Cardiac muscle cell (in vitro differentiated cells and primary cell): ENCODE results near the gene ZBTB3. TPM values are rescaled to one million over a fixed set of nuclear protein-coding genes. Genes with fewer than 3 reads are reported as not detected.

Experiments
- DNase-seq, 2 donors: peaks; one replicate each; pipeline versions ENCODE4 v3.0.0 to v3.0.0-alpha.2; 2010 to 2017; ENCODE audit warnings: low read depth in 1 of 2, low spot score in 1 of 2
- H3K27ac ChIP-seq: fragments of 200-600 bp; sonication (generic); 2 replicates; pipeline ENCODE4 v1.5.1; 2016
- H3K27me3 ChIP-seq: fragments of 200-600 bp; sonication (generic); 2 replicates; pipeline ENCODE4 v1.6.0; 2016; ENCODE audit warnings: control low read depth
- H3K36me3 ChIP-seq: fragments of 200-600 bp; sonication (generic); 2 replicates; pipeline ENCODE4 v1.5.1; 2016; ENCODE audit warnings: control low read depth
- H3K4me1 ChIP-seq: fragments of 200-600 bp; sonication (generic); 2 replicates; pipeline ENCODE4 v1.8.1; 2017; ENCODE audit warnings: low read depth, mild to moderate bottlenecking, mixed run types
- H3K4me3 ChIP-seq: fragments of 200-600 bp; sonication (generic); 2 replicates; pipeline ENCODE4 v1.5.1; 2016; ENCODE audit warnings: mild to moderate bottlenecking
- H3K9me3 ChIP-seq: fragments of 200-600 bp; sonication (generic); 2 replicates; pipeline ENCODE4 v1.5.1; 2017; ENCODE audit warnings: low read depth, mild to moderate bottlenecking, control low read depth
- CTCF ChIP-seq: IDR thresholded peaks from 2 replicates; pipeline ENCODE4 v1.5.1; 2012; ENCODE audit warnings: low read depth, mild to moderate bottlenecking, low read length
- polyA plus RNA-seq: library from polyadenylated mRNA; unstranded; fragments of >200 nt; fragmentation: Nextera tagmentation; extraction: Ambion mirVana; gene quantifications from 2 replicates; pipeline ENCODE4 v1.2.1, GENCODE V29; 2016
- total RNA-seq: library from RNA; depleted of rRNA; stranded (reverse); fragments of >200 nt; gene quantifications from 2 replicates; pipeline ENCODE4 v1.2.3, GENCODE V29; 2016

ZBTB3 gene
- total RNA-seq (12.5 and 14.3 TPM in 2 replicates), polyA plus RNA-seq (10.4 and 10.8 TPM in 2 replicates)

DNA sequence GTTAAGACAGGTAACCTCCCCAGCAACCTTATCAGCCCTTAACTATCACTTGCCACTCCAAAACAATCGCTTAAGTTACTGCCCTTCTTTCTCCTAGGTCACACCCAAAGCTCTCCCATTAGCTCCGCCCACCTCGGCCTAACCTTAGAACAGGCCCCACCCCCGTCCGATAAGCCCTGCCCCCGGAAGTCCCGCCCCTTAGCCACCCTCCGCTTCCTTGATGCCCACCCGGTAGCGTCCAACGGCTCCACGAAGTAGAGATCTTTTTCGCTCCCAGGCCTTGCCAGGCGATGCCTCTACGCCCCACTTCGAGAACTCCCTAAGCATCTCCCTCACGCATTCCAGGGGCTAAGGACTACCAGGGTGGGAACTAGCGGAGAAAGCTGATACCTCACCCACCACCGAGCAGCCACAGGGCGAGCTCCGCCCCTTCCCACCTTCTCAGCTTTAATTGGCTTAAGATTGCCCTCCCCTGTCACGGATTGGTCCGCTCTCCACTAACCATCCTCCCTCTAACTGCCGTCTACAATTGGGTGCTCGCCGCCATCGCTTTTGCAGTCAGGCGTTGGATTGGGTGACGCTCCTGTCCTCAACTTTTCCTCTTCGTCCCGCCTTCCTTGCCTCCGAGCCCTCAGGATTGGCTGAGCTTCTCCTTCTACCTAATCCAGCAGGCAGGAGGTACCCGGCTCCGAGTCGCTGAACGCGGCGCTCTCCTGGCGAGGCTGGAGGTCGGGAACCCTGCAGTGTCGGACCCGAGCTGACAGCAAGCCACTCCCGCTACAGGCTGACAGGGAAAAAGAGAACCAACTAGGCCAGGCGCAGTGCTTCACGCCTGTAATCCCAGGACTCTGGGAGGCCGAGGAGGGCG lies at the start of gene ZBTB3:
Gene ZBTB3, minus strand, starts transcription at position 425 of the 868 bp plus-strand sequence. CDS start 496 bp downstream, outside the sequence.
- DNase-seq = peak; percentile 98 to 100
- Histone ChIP-seq H3K4me3 (peak within 1 kb of the TSS; percentile 91), H3K9me3 (no peaks in the 10 kb centered on the region), H3K27me3 (no peaks in the 10 kb centered on the region), H3K27ac (peak within 1 kb of the TSS; percentile 93), H3K4me1 (peaks cover 6% of the 10 kb centered on the region), H3K36me3 (peaks cover 3% of the 10 kb centered on the region)
- TF ChIP-seq CTCF = no peak

DNA sequence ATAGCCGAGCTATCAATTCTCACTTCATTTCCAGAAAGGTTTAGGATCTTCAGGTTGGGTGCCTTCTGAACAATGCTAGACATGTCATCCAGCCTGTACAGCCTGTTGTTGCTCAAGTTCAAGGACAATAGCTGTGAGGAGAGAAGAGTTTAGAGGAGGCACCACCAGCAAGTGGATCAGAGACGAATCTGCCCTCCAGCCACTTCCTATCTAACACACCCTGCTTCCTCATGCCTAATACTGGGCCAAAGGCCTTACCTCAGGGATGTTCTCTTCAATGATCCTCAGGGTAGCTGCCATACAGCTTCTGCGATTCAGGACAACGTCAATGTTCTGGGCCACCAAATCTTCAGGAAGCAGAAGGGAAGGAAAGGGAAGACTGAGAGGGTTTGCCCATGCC lies 47.1 kb upstream of the ZBTB3 start:
- no peaks in the 10 kb centered on the region for H3K27me3 ChIP-seq
- H3K27ac ChIP-seq = no peak overlapping the region
- peaks cover 4% of the 10 kb centered on the region for H3K4me1 ChIP-seq
- H3K9me3 ChIP-seq = no peaks in the 10 kb centered on the region
- no peak overlapping the region for H3K4me3 ChIP-seq
- DNase-seq = no peak
- H3K36me3 ChIP-seq = peaks cover 59% of the 10 kb centered on the region
- TF ChIP-seq CTCF = no peak

GRCh38 chr11:62799486-62799885 lies 45.5 kb upstream of the ZBTB3 start:
- Histone ChIP-seq H3K27ac (no peak overlapping the region), H3K36me3 (peaks cover 74% of the 10 kb centered on the region), H3K27me3 (no peaks in the 10 kb centered on the region), H3K9me3 (no peaks in the 10 kb centered on the region), H3K4me1 (no peaks in the 10 kb centered on the region), H3K4me3 (no peak overlapping the region)
- TF ChIP-seq CTCF = no peak
- DNase-seq = no peak

GRCh38 chr11:62796281-62796680 lies 42.3 kb upstream of the ZBTB3 start:
- Histone ChIP-seq H3K4me1 (peaks cover 9% of the 10 kb centered on the region), H3K9me3 (no peaks in the 10 kb centered on the region), H3K36me3 (peaks cover 66% of the 10 kb centered on the region), H3K4me3 (no peak overlapping the region), H3K27me3 (no peaks in the 10 kb centered on the region), H3K27ac (no peak overlapping the region)
- DNase-seq = no peak
- TF ChIP-seq CTCF = no peak

DNA sequence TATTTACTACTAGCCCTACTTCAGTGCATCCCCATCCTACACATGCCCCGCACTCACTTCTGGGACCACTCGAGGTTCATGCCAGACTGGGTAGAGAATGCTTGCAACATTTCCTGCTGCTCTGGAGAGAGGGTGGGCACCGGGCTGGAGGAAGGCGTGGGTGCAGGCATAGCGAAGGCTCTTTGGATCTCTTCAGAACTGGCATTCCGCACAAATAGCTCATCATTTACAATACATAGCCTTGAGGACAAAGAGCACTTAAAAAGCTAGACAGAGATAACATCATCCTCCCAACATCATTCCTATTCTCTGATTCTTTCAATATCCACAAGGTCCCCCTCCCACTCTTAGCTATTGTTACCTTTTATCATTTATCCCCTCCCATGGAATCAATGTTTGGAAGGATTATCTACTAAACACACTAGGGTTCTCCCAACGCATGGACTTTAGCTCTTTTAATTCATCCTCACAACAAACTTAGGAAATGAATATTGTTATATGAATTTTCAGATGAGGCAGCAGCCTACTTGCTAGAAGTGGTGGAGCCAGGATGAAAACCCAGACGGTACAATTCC lies 40.3 kb upstream of the ZBTB3 start:
- H3K4me1 ChIP-seq = peaks cover 16% of the 10 kb centered on the region
- H3K36me3 ChIP-seq = peaks cover 52% of the 10 kb centered on the region
- H3K27ac ChIP-seq = peak overlapping the region; percentile 97
- H3K4me3 ChIP-seq = no peak overlapping the region
- H3K9me3 ChIP-seq = no peaks in the 10 kb centered on the region
- no peaks in the 10 kb centered on the region for H3K27me3 ChIP-seq
- DNase-seq = no peak
- TF ChIP-seq CTCF = no peak
